ENCODE results near the gene F2RL2.
"Not testable (repeated sequence)": the region's sequence is repeated elsewhere in the genome, so short reads cannot be mapped to it uniquely, and the experiment has no call there.

Gene F2RL2

DNA sequence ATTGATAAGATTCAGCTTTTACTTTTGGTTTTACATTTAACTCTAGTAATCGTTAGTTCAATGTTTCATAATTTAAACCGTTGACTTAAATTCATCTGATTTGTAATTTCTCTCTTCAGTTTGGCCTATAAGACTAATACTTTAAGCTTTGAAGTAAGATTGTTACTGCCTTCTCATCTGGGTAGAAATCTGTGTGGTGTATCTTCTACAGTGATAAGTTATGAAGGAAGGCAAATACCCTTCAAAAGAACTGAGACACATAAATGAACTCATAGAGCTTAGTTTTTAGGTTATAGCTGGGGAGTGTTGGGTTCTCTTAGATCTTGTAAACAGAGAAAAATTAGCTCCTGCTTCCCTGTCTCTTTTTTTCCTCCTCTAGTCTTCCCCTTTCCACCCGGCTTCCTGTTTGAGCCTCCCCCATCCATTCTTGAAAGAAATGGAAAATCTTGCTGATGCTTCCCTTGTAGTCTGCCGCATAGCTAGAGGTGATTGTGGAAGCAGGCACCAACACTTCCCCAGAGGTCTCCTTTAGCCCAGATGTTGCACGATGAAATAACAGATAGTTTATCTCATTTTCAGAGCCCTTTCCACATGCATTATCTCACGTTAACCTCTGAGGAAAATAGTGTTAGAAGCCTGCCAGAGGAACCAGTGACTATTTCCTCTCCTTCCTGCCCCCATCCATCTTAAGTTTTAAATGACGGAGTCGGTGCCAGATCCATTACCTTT lies 2.0 kb upstream of the F2RL2 start:
- in situ Hi-C loops (cut with HindIII; ENCODE audit: low sequenced_read_pairs) = no loop called here

DNA sequence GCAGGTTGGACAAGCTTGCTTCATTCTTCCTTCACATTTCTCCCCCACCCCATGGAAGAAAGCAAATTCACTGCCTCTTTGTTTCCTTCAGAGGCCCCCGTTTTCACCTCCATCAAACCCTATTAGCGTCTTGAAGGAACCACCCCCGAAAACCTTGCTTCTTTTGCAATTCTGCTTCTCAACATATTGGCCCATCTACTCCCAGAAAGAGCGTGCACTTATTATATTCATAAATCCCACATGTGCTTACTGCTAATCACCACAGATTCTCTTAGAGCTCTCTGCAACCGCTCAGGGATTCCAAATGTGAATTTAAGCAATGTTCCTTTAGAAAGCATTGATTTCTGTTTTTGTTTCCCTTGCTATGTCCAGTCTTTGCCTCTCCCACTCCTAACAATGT lies 1.1 kb downstream of the F2RL2 start:
- in situ Hi-C loops (cut with HindIII; ENCODE audit: low sequenced_read_pairs) = no loop called here

DNA sequence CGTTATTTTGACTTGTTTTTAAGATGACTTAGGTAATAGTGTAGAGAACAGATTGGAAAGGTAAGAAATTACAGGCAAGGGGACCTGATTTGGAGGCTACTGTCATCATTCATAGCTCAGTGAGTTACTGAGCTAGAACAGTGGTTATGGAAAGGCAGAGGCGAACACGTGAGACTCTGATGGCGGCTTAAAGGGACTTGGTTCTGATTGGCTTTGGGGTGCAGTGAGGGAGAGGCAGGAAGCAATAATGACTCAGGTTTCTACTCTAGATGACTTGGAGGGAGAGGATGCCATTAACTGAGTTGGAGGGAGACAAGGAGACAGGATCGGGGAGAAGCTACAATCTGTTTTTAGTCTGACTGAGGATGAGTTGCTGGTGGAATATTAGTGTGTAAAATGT lies 3.0 kb downstream of the F2RL2 start:
- in situ Hi-C loops (cut with HindIII; ENCODE audit: low sequenced_read_pairs) = no loop called here

DNA sequence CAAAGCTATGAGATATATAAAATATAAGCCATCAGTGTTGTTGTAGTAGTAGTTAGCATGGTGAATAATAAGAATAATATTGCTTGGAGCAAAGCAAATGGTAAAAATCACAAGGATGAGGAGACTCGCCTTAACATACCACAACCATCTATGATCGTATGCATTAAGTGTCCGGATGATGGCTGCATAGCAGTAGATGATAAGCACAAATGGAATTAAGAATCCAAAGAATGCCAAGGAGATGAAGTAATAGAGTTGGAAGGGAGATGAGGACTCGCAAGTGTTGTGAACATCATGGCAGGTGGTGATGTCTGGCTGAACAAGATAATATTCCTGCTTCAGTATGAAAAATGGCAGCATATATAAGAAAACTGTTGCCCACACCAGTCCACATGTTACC lies 5.5 kb downstream of the F2RL2 start:
- in situ Hi-C loops (cut with HindIII; ENCODE audit: low sequenced_read_pairs) = no loop called here

DNA sequence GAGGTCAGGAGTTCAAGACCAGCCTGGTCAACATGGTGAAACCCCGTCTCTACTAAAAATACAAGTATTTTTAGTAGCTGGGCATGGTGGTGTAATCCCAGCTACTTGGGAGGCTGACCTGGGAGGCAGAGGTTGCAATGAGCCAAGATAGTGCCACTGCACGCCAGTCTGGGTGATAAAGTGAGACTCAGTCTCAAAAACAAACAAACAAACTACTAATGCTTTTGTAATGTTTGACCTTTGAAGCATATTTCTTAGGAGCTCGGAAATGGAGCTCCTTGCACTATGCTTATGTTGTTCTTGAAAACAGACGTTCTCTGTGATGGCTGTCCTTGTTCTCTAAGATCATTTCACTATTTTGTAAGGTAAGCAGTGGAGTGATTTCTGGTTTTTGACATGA lies 6.0 kb downstream of the F2RL2 start:
- in situ Hi-C loops (cut with HindIII; ENCODE audit: low sequenced_read_pairs) = no loop called here

DNA sequence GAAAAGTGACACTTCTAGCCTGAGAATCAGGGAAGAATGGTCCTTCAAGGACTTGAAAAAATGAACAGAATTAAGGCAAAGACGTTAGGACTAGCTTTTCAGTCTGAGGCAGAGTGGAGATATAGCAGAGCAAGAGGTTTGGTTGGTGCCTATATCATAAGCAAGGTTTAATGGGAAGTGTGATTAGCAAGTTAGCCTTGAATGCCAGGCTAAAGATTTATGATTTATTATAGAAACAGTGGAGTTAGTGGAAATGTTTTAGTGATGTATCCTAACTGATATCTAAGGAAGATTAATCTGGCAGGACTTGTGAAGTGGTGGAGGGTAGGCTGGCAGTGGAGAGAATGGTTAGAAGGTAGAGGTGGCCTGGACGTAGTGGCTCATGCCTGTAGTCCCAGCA lies 7.0 kb downstream of the F2RL2 start:
- in situ Hi-C loops (cut with HindIII; ENCODE audit: low sequenced_read_pairs) = no loop called here

DNA sequence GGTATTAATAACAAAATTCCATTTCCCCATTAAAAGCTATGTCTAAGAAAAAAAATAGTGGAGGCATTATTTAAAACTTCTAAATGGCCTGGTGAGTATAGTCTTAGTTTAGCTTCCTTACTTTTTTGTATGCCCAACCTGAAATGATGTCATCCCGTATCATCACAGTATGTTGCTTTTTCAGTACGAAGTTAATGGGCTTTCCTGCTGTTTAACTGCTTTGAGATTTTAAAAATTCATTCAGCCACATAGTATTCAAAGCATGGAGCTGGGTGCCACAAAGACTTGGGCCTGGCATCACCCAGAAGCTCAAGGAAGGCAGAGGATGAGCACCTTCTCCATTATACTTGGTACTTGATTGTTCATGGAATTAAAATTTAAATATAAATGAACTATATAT lies 7.4 kb downstream of the F2RL2 start:
- in situ Hi-C loops (cut with HindIII; ENCODE audit: low sequenced_read_pairs) = no loop called here

DNA sequence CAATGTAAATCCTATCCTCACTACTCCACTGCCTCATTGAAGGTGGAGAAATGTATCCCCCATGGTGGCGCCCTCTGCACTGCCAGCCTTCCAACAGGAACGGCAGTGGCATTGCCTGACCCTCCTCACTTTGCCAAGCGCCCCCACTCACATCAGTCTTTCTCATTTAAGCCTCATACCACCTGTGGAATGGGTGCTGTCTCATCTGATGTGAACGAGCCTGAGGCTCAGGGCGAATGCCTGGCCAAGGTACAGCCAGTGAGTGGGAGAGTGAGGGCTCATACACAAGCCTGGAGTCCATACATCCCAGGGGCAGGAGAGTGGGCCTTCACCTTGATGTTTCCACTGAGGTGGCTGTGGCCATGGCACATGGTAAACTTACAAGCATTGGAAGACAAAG lies 10.3 kb downstream of the F2RL2 start:
- in situ Hi-C loops (cut with HindIII; ENCODE audit: low sequenced_read_pairs) = no loop called here

DNA sequence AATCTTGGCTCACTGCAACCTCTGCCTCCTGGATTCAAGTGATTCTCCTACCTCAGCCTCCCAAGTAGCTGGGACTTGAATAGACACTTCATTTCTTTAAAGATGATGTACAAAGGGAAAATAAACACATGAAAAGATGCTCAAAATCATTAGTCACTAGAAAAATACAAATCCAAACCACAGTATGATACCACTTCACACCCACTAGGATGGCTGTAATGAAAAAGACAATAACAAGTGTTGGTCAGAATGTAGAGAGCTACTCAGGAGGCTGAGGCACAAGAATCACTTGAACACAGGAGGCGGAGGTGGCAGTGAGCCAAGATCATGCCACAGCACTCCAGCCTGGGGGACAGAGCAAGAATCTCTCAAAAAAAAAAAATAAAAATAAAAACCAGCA lies 13.0 kb downstream of the F2RL2 start:
- in situ Hi-C loops (cut with HindIII; ENCODE audit: low sequenced_read_pairs) = no loop called here

DNA sequence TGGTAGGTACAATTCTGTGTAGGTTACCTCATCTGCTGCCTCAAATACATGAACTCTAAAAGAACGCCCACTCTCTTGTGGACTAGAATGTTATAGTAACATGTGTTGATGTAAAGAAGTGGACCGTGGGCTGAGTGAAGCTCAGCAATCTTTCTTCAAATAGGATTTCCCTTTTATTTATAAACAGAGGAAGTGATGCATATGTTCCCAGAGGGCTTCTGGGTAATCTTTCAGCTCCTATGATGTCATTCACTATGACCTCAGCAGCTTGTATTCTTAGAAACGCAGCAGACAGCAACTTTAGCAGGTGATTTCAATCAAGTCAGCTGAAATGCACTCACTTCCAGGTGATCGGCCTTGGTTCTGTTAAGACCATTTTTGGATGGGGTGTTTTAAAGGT lies 14.4 kb downstream of the F2RL2 start:
- in situ Hi-C loops (cut with HindIII; ENCODE audit: low sequenced_read_pairs) = no loop called here

DNA sequence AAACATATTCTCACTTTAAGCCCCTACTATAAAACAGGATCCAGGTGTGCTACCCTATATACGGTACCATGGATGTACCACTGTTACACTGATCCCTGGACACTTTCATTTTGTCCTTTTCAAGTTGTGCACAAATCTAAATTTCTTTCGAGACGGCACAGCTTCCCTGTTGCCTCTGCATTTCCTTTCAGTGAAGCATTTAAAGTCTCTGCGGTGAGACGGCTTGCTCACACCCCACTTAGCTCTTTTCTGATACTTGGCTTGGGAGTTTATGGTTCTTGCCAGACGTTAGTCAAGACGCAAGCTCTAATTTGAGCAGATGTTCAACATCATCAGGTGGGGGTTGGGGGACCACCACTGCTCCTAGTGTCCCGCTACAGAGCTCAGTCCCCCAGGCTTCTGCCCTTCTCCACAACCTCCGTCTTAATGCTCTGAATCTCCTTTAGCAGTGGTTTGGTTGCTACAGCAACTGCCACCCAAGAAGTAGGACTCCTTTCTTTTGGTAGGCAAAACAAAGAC lies 15.8 kb downstream of the F2RL2 start:
- in situ Hi-C loops (cut with HindIII; ENCODE audit: low sequenced_read_pairs) = no loop called here

DNA sequence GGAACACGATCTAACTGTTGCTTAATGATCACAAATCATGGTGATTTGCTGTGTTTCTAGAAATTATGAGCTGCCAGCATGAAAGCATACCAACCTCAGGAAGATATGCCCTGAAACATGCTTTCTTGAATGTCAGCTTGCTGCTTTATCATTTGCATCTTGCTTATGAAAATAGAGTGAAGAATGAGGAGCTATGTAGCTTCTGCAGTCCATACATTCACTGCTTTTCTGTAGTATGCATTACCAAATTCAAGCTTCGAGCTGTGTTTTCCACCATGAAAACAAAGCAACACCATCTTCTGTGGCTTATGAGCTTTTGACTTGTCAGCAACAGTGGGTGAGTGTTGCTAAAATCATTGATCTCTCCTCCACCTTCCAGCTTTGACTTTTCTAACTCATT lies 16.5 kb downstream of the F2RL2 start:
- in situ Hi-C loops (cut with HindIII; ENCODE audit: low sequenced_read_pairs) = no loop called here

DNA sequence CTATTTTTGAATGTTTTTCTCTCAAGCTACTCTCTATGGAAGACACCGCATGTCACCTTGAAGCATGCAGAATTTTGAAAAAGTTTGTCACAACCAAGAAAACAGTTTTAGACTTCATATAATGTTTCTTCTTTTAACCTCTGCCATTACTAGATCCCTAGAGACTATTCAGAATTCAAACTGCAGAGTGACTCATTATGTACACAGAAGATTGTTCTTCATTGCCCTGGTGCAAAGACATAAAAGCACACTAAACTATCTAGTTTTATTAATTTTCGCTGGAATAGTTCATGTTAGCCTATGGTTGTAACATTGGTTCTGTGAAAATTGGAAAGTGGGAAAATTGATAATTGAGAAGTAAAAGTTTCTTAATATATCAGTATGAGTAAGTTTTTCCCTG lies 18.4 kb downstream of the F2RL2 start:
- in situ Hi-C loops (cut with HindIII; ENCODE audit: low sequenced_read_pairs) = no loop called here

DNA sequence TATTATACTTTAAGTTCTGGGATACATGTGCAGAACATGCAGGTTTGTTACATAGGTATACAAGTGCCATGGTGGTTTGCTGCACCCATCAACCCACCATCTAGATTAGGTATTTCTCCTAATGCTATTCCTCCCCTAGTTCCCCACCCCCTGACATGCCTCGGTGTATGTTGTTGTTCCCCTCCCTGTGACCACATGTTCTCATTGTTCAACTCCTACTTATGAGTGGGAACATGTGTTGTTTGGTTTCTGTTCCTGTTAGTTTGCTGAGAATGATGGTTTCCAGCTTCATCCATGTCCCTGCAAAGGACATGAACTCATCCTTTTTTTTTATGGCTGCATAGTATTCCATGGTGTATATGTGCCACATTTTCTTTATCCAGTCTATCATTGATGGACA lies 19.2 kb downstream of the F2RL2 start:
- in situ Hi-C loops (cut with HindIII; ENCODE audit: low sequenced_read_pairs) = not testable (repeated sequence)

DNA sequence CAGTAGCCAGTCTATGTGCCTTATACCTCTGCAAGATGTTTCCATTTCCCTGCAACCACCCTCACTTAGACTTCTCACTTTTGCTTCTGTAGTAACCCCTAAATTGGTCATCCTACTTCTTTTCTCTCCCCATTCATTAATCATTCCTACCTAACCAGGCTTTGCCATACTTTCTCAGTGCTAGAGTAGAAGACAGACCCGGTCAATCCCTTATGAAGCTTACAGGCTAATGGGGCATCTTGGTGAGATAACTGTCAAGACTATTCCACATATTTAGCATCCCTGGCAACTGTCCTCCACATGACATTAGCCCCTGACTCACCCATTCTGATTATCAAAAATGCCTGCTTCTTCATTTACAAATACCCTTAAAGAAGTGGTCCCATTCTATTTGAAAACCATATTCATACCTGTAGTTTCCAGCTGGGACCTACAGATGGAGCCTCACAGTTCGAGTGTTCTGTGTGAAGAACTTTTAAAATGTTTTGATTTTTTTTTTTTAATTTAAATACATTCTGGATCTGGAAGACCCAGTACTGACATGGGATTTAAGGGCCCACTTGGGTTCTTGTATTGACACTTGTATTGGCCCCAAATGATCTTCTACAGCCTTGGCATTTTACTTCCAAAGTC lies 21.0 kb downstream of the F2RL2 start:
- in situ Hi-C loops (cut with HindIII; ENCODE audit: low sequenced_read_pairs) = no loop called here

DNA sequence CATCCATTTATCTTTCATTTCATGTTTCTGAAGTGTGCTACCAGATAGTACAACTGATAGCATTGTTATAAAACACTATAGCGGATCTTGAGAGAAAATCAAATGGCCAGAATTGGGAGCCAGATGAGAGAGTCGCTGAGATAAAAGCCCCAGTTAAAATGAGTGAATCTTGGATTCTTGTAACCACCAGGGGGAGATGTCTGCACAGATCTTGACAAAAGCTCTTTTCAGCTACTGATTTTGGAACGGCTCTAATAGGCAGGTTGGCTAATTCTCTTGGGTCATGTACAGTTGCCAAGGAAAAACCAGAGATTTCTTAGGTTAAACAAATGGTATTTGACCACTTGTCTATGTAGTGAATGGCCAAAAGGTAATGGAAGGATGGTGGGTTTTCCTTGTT lies 21.7 kb downstream of the F2RL2 start:
- in situ Hi-C loops (cut with HindIII; ENCODE audit: low sequenced_read_pairs) = no loop called here

DNA sequence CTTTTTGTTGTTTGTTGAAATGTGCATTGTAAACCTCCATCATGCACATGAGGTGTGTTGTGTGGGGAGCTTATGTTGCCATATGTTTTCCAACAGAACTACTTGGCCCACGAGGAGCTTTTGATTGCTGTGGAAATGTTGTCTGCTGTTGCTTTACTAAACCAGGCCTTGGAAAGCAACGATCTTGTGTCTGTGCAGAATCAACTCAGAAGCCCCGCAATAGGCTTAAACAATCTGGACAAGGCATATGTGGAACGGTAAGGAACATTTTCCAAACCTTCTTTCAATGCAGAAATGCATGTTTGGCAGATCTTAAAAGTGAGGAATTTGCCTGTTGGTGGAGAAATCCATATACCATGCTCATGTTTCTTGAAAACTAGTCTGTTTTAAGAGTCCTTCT lies 22.5 kb downstream of the F2RL2 start:
- in situ Hi-C loops (cut with HindIII; ENCODE audit: low sequenced_read_pairs) = no loop called here

DNA sequence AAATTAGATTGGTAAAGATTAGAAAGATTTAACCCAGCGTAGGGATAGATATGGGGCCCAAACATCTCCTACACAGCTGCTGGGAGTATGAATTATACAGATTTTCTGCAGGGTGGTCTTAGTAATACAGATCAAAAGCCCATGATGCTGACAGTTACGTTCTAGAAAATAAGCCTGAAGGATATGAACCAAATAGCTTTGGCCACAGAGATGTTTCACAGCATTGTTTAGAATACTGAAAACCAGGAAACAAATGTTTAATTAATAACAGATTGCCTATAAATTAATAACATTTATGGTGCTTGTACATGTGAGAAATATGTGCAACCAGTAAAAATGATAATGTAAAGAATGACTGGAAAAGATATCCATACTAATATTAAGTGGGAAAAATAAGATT lies 24.7 kb downstream of the F2RL2 start:
- in situ Hi-C loops (cut with HindIII; ENCODE audit: low sequenced_read_pairs) = no loop called here

DNA sequence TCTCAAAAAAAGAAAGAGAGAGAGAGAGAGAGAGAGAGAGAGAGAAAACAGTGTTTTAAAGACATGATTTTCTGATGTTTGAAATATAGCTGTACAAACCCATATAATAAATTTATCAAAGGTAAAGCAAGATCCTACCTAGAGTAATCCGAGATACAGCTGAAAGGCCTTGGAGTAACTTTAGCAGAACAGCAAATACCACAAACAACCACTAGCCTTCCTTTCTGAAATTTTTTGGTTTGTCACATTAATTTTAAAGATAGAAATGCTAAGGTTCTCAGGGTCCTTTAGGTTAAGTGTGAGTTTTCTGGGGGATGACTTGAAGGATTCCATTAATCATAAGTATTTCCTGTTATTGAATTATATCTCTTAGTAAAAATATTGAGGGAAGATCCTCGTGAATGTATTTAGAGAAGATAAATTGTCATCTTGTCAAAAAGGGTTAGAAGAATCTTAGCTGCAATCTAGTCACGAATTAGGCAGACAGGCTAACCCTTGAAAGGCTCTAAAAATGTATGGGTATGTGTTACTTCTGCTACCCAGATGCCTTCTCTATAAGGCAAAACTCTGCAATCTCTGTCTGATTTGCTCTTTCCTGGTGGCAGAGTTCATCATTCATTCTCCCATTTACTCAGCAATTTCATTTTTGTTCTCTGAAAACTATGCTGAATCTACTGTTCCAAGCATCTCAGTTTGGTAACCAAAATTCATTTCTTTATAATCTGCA lies 27.3 kb downstream of the F2RL2 start:
- in situ Hi-C loops (cut with HindIII; ENCODE audit: low sequenced_read_pairs) = no loop called here

DNA sequence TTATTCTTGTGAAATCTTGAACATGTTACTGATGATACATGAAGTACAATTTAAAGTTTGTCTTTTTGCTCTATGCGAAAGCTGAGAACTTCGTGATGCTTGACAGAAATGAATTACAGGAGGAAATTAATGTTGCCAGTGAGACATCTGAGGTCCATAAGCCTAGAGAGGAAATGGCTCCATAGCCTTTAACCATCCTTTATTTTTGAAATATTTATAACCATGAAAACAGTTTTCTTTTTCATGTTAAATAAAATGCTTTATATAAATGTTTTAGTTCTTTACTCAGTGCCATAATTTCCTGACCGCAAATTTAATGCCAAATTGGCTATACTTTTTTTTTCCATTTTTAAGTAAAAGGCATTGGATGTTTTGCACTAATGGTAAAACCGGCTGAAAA lies 29.1 kb downstream of the F2RL2 start:
- in situ Hi-C loops (cut with HindIII; ENCODE audit: low sequenced_read_pairs) = no loop called here

DNA sequence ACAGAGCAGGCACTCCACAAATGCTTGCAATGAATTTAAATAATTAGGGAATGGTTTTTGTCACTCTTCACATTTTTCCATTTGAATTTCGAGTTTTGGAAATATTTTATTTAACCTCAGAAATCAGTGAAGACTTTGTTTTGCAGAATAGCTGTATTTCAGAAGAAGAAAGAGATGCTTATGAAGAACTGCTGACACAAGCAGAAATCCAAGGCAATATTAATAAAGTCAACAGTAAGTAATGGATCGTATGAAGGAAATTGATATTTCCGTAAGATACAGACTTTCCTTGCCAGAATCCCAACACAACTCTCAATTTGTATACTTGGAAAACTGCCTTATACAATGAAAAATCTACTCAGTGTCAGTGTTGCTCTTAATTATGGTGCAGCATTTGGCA lies 30.5 kb downstream of the F2RL2 start:
- in situ Hi-C loops (cut with HindIII; ENCODE audit: low sequenced_read_pairs) = no loop called here

DNA sequence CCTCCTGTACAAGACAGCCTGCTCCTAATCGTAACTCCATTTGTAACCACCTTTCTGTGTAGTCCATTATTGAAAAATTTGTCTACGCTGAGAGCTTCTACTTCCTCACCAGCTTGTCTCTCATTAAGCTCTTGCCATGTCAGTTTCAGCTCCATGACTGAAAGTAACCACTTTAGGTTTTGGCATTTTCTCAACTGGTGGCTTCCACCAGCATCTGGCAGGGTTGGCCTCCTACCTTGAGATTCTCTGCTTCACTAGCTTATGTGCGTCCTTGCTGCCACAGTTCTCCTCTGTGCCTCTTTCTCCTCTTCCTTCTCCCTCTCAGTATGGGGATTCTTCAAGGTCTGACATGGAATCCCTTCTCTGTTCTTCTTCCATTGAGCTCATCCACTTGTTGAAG lies 31.8 kb downstream of the F2RL2 start:
- in situ Hi-C loops (cut with HindIII; ENCODE audit: low sequenced_read_pairs) = no loop called here
